Adrenal gland (tissue), 5 donors: ENCODE results near the gene RUNX1.

Source experiments
- CTCF ChIP-seq, 6 experiments: fragments of 450-650 bp in 4 of 6; fragments of 200-600 bp in 2 of 6; sonication (generic) in 1 of 6; IDR thresholded peaks; 1 replicate in 5 of 6; 2 replicates in 1 of 6; pipeline versions ENCODE4 v1.5.1 to v1.8.0; 2016 to 2021; ENCODE audit warnings: antibody characterized with exemption in 6 of 6, mild to moderate bottlenecking in 2 of 6, moderate library complexity in 1 of 6
- POLR2A ChIP-seq, 2 donors: fragments of 450-650 bp; IDR thresholded peaks; one replicate each; pipeline ENCODE4 v1.6.1; 2017; ENCODE audit warnings: antibody characterized with exemption in 2 of 2, mild to moderate bottlenecking in 2 of 2, moderate library complexity in 1 of 2
- donor health status: DM: no; HTN: no; CAD: no.

- no peak for TF ChIP-seq CTCF (IDR thresholded peaks at IDR 0.05)
- no peak for TF ChIP-seq POLR2A (IDR thresholded peaks at IDR 0.05)
Observed at GRCh38 chr21:35096959-35097358, 47.9 kb upstream of the RUNX1 start.
